NK-92 (cell line): ENCODE results near the gene UPF3A.
A peak's percentile ranks its signal among the peaks of the same experiment; 100 is the strongest.
"Not testable (repeated sequence)": the region's sequence is repeated elsewhere in the genome, so short reads cannot be mapped to it uniquely, and the experiment has no call there.

Source experiments
- DNase-seq: peaks from one replicate; lab custom pipeline; 2025; ENCODE audit not compliant: unreplicated experiment; lab: John Stamatoyannopoulos, UW

Gene UPF3A

GRCh38 chr13:114281351-114282040 is at the start of gene UPF3A:
UPF3A (plus strand) TSS chr13:114281601; CDS start chr13:114281640, 39 bp downstream.
- DNase-seq = peak; percentile 26

- DNase-seq = no peak
Observed at GRCh38 chr13:114231886-114232285, 49.5 kb upstream of the UPF3A start.

GRCh38 chr13:114234266-114234644 is 47.1 kb upstream of the UPF3A start:
- DNase-seq = no peak

GRCh38 chr13:114234645-114235421 is 46.6 kb upstream of the UPF3A start, which contains the start of gene CDC16:
CDC16 (plus strand) TSS chr13:114234897; CDS start chr13:114235085, 188 bp downstream.
- no peak for DNase-seq

- DNase-seq = no peak
Observed at GRCh38 chr13:114235697-114236096, 45.7 kb upstream of the UPF3A start.

- DNase-seq = no peak
Observed at GRCh38 chr13:114236227-114236626, 45.2 kb upstream of the UPF3A start.

GRCh38 chr13:114237415-114238112 is 43.8 kb upstream of the UPF3A start:
- DNase-seq = no peak

GRCh38 chr13:114241918-114242317 is 39.5 kb upstream of the UPF3A start:
- DNase-seq = no peak

GRCh38 chr13:114243971-114244370 is 37.4 kb upstream of the UPF3A start:
- no peak for DNase-seq

- DNase-seq = no peak
Observed at GRCh38 chr13:114244637-114245036, 36.8 kb upstream of the UPF3A start.

- DNase-seq = no peak
Observed at GRCh38 chr13:114248011-114248410, 33.4 kb upstream of the UPF3A start.

- no peak for DNase-seq
Observed at GRCh38 chr13:114249077-114249476, 32.3 kb upstream of the UPF3A start.

GRCh38 chr13:114251639-114252440 is 29.6 kb upstream of the UPF3A start:
- DNase-seq = not testable (repeated sequence)

GRCh38 chr13:114256547-114256946 is 24.9 kb upstream of the UPF3A start:
- DNase-seq = no peak

GRCh38 chr13:114257014-114257413 is 24.4 kb upstream of the UPF3A start:
- no peak for DNase-seq

- no peak for DNase-seq
Observed at GRCh38 chr13:114258589-114258988, 22.8 kb upstream of the UPF3A start.

GRCh38 chr13:114259374-114259773 is 22.0 kb upstream of the UPF3A start:
- no peak for DNase-seq

- DNase-seq = no peak
Observed at GRCh38 chr13:114259974-114260373, 21.4 kb upstream of the UPF3A start.

- DNase-seq = no peak
Observed at GRCh38 chr13:114260814-114261213, 20.6 kb upstream of the UPF3A start.

GRCh38 chr13:114261328-114261965 is 20.0 kb upstream of the UPF3A start:
- no peak for DNase-seq
